HG03442 (cell line): Measurements from ENCODE around the gene KIFBP.
A peak's percentile ranks its signal among the peaks of the same experiment; 100 is the strongest.

ENCODE experiments used
- ATAC-seq: cut with Tn5 transposase; IDR thresholded peaks from one replicate; pipeline ENCODE4 v1.9.1; 2021; ENCODE audit warnings: mild to moderate bottlenecking, moderate library complexity; ENCODE audit not compliant: unreplicated experiment

KIFBP gene

DNA sequence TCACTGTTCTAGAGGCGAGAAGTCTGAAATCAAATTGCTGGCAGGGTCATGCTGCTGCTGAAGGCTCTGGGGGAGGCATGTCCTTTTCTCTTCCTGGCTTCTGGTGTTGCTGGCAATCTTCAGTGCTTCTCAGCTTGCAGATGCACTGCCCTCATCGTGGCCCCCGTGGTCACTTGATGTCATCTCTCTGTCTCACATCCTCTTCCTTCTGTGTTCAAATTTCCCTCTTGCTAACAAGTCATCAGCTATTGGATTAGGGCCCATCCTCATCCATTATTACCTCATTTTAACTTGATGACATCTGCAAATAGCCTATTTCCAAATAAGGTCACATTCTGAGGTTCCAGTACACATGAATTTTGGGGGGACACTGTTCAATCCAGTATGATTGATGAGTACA lies 62.7 kb downstream of the KIFBP start:
- ATAC-seq, result peak; percentile 34

DNA sequence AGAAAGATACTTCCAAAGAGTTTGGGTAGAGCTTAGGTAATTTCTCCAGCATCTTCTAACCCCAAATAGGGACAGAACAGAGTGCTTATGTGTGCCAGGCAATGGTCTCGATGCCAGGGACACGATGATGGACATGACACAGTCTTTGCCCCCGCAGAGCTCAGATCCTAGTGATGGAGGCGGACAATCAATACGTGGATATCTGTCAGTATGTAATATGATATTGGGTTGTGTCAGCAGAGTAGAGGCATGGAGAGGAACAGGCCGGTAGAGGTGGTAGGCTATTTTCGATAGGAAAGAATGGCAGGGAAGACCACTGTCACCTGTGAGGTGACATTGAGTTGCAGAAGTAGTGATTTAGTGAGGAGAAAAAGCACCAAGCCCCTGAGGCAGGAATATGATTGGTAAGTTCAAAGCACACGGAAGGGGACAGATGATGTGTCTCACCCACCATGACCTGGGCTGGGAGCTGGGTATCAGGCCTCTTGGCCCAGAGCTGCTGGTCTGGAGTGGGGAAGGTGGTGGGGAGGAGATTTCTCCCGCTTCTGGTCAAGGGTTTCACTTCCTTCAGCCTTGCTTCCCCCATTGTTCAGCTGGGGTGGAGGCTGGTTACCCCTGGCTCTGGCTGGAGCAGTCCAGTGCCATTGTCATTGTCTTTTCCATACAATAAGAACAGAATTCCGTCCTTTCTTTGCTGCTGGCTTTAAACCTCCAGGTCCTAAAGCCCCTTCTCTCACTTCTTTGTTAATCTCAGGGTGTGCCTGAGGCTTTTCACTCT lies 63.3 kb downstream of the KIFBP start:
- ATAC-seq, result no peak

DNA sequence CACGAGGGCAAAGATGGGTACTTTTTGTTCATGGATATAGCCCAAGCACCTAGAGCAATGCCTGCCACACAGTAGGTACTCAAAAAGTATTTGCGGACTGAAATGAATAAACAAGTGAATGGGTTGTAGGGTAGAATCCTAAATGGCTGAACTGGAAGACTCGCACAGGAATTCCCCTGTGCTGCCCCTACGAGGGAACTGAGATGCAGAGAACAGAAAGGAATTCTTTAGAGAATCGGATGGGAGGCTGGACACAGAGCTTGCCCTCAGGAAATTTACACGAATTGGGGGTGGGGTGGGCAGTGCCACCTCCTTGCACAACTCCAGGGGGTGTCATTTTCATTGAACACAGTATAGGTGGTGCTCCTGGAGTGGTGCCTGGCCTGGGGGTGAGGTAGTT lies 64.1 kb downstream of the KIFBP start:
- no peak for ATAC-seq

DNA sequence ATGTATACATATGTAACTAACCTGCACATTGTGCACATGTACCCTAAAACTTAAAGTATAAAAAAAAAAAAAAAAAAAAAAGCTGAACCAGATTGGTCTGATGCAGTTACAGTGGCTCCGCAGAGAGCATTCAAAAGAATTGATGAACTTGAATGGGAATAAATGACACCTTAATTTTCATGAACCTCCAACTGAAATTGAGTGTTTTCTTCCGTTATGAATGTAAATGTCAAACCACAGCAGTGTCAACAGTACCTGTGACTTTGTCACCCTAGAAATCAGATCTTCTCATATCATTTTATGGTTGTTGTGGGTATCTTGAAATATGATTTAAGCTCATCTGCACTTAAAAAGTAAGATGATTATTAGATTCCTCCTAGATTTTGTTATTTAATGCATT lies 66.6 kb downstream of the KIFBP start:
- ATAC-seq, result no peak

DNA sequence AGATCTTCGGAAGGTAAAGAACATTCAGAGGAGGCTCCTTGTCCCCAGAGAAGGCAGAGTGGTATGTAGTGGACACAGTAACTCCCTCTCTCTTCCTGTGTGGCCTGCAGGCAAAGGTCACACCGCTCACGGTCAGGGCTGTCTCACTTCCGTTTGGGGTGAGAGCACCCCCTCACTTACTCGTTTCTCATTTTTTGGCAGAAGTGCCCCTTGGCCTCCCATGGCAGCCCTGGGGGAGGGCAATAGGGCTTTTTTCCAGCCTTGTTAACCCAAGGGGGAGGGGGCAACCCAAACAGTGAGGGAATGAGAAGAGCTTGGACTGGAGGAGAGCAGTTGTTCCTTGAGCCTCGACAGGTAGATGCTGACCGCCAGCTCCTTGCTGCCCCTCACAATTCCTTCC lies 67.5 kb downstream of the KIFBP start:
- ATAC-seq, result no peak

DNA sequence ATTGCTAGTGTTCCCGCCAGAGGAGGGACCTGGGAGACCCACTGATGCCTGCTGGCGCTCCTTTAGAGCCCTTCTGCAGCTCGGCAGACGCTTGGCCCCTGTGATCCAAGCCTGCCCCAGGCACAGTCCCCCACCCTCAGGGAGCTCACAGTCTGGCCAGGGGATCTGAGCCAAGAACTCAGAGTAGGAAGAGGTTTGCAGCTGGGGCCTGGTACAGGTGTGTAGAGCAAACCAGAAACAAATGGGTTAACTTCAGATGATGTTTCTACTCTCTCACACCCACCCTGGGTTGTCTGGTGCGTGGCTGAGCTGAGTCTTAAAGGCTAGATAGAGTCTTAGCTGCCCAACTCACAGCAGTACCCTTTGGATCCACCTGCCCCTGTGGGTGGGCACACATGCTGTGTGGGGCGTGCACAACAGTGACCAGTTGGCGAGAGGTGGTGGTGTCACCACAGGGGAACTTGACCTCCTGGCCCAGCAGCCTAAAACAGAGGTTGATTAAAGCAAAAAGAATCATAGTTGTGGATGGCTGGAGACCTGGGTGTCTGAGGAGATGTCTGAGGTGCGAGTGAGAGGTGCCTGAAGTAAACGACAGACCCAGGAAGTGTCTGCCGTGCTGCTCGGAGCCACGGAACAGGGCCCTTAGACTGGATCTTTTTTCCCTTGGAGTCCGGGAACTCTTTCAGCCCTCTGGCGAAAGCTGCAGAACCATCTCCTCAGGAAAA lies 68.1 kb downstream of the KIFBP start:
- no peak for ATAC-seq

DNA sequence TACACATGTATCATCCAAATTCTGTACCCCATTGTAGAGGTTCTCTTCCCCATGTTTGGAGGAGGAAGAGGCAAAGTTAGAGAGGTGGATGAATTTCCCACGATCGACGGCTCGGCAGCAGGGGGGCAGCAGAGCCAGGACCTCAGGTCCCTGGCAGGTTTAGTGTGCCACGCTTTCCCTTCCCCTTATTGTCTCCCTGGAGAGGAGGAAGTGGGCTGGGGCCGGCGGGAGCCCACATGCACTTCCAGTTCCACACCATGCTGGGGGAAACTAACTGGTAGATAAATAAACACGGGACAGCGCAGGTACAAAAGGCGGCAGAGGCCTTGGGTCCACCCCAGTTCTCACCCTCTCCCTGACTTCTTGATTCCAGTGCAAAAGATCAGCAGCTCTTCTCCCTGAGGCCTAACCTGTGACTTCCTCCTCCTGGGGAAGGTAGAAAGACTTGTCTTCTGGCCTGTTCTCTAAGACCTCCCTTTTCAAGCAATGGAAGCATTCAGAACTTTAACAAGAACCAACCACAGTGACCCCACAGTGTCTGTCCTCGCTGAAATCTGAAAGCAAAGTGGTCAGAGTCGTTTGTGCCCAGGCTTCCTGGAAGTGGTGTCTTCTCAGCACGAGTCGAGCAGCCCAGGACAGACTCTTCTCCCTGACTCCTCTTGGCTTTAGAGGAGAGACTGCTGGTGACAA lies 68.8 kb downstream of the KIFBP start:
- ATAC-seq, result no peak

DNA sequence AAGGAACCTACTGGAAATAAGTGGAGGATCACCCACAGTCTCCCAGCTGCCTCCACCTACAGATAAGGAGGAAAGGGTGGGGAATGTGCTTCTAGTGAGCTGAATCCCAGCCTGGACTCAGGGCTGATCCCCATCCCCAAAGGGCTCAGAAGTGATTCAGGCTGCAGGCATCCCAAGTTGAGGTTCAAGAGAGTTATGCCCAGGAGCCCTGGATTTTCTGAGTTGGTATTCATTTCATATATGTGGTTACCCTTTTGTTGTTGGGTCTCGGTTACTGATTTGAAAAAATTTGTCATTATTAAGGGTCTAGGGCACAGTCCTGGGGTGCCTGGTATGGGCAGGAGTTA lies 69.3 kb downstream of the KIFBP start:
- ATAC-seq, result no peak

DNA sequence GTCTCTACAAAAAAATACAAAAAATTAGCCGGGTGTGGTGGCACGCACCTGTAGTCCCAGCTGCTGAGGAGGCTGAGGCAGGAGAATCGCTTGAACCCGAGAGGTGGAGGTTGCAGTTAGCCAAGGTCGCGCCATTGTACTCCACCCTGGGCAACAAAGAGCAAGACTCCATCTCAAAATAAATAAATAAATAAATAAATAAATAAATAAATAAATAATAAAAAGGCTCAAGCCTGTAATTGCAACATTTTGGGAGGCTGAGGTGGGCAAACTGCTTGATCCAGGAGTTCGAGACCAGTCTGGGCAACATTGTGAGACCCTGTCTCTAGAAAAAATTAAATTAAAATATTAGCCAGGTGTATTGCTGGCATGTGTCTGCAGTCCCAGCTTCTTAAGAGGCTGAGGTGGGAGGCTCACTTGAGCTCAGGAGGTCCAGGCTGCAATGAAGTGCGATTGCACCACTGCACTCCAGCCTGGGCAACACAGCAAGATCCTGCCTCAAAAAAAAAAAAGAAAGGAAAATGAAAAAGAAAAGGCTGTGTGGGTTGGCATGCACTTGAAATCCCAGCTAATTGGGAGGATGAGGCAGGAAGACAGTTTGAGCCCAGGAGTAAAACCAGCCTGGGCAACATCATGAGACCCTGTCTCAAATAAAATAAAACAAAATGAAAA lies 71.7 kb downstream of the KIFBP start:
- ATAC-seq, result no peak

DNA sequence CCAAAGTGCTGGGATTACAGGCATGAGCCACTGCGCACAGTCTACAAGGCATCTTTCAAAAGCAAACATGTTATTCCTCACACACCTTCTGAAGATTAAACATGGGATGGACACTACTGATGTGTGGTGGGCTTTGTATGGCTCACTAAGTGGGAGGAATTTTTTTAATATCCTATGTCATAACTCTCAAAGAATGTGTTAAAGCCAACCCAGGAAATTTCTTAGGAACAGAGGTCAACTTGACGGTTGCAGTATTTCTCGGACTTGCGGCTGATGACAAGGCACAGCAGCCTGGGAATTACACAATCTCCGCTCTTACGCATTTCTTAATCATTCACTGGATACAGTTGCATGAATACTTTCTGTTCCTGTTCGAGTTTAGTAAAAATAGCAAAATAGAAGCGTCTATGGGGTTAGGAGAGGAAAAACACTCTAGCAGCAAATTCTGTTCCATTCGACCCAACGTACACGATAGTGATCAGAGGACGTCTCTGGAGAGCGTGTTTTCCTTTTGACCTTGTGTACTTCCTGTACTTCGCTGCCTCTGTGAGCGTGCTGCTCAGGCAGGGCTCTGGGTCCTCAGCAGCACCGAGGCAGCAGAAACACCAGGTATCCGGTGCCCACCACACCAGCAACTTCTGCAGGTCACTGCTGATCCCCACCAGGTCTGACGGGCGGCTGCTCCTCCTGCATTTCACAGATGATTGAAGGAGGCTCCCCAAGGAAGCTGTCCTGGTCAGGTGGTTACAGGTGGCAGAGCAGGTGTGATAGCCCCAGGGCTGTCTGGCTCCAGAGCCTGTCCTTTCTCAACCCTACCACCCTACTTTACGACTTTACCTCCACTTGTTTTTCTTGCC lies 72.9 kb downstream of the KIFBP start:
- ATAC-seq, result peak; percentile 36

DNA sequence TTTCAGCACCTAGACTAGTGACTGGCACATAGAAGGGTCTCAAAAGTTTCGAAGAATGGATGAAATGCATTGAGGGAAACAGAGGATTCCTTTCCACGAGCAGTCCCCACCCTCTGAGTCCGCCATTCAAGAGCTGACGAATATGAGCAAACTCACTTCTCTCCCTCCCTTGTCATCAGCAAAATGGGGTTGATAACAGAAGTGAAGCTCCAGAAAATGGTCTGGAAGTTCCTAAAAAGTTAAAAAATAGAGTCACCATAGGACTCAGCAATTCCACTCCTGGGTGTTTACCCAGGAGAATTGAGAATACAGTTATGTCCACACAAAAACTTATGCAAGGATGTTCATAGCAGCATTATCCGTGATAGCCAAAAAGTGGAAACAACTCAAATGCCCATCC lies 74.3 kb downstream of the KIFBP start:
- ATAC-seq, result no peak

DNA sequence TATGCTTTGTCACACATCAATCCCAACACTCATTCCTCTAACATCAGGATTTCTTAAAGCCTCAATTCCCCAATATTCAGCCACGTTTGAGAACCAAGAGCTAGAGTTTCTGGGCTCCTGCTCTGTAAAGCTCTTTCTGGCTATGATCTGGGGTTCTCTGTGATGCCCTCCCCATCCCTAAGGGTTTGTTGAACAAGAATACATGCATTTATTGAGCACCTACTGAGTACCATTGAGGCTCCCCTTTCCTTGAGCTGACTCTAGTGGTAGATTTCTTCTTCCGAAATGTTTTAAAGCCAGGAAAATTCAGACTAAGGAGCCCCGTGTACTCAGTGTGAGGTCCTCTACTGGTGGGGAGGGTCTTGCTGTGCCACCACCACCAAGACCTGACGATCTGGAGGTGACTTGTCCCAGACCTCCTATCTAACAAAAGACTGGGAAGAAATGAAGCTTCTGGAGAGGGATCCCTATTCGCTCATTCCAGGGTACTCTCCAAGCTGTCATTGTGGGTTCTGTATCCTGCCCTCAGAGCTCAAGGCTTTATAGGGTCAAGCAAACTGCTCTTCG lies 76.2 kb downstream of the KIFBP start:
- no peak for ATAC-seq

DNA sequence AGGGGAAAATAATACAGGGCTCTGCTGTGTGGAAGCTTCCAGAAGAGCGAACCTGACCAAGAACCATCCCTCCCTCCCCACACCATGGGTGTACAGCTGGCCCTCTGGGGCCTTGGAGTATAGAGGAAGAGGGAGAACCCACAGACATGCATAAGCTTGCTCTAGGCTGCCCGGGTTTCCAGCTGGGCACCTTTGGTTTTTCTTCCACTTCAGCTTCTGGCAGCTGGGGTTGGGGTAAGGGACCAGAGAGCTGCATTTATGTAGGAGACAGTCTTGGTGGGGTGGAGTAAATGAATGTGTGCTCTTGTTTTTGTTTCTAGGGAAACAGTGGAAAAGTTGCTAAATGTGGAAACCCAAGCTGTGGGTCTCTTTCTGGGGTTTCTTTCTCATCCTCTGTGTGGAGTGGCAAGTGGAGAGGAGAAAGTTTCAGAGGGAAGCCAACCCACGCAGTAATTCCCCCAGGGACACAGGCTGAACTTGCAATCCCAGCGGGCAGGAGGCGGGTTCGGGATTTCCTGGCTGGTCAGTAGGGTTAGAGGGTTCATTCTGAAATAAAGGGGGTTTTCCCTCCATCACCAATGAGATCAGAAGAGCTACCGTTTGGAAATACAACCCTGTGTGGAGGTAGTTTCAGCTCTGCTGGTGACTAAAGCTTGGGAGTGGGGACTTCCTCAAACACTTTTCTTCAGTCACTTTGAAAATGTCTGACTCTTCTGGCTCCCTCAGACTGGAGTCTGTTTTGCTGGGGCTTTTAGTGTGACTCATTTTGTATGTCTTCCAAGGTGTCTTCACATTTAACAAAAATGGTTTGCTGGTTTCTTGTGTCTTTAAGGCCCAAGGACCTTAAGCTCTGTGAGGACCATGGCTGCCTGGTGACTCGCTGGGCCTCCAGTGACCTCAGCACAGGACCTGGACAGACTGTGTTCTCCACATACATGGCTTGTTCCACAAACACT lies 77.1 kb downstream of the KIFBP start:
- ATAC-seq, result peak; percentile 57
